IMR-90 (cell line): ENCODE measurements around the gene SLC9A1.

ENCODE experiments used
- BHLHE40 ChIP-seq: fragments of 150-350 bp; IDR thresholded peaks from 2 replicates; pipeline ENCODE4 v1.6.1; 2016; ENCODE audit warnings: mild to moderate bottlenecking, low read depth, low read length
- CEBPB ChIP-seq: IDR thresholded peaks from 2 replicates; pipeline ENCODE4 v1.6.1; 2012; ENCODE audit warnings: low read depth, low read length, improper control_type of control experiment
- CHD1 ChIP-seq: IDR thresholded peaks from 2 replicates; pipeline ENCODE4 v1.6.1; 2012; ENCODE audit warnings: low read depth, low read length, improper control_type of control experiment
- CTCF ChIP-seq: conservative IDR thresholded peaks from 2 replicates; pipeline ENCODE4 v1.5.1; 2012; ENCODE audit warnings: mild to moderate bottlenecking, low read depth, low read length, improper control_type of control experiment
- ELK1 ChIP-seq: fragments of 150-350 bp; IDR thresholded peaks from 2 replicates; pipeline ENCODE4 v1.6.1; 2016; ENCODE audit warnings: low read depth, mild to moderate bottlenecking, low read length, moderate library complexity, borderline replicate concordance
- MAFK ChIP-seq: IDR thresholded peaks from 2 replicates; pipeline ENCODE4 v1.6.1; 2012; ENCODE audit warnings: low read depth, low read length, improper control_type of control experiment
- MAZ ChIP-seq: IDR thresholded peaks from 2 replicates; pipeline ENCODE4 v1.6.1; 2012; ENCODE audit warnings: low read depth, mild to moderate bottlenecking, low read length, improper control_type of control experiment, moderate library complexity, borderline replicate concordance
- MXI1 ChIP-seq: IDR thresholded peaks from 2 replicates; pipeline ENCODE4 v1.6.1; 2012; ENCODE audit warnings: low read depth, mild to moderate bottlenecking, low read length, moderate library complexity, borderline replicate concordance
- POLR2A ChIP-seq: IDR thresholded peaks from 2 replicates; pipeline ENCODE4 v1.6.1; 2012; ENCODE audit warnings: mild to moderate bottlenecking, low read depth, low read length
- RAD21 ChIP-seq: IDR thresholded peaks from 2 replicates; pipeline ENCODE4 v1.6.1; 2012; ENCODE audit warnings: low read length, improper control_type of control experiment
- RCOR1 ChIP-seq: IDR thresholded peaks from 2 replicates; pipeline ENCODE4 v1.6.1; 2012; ENCODE audit warnings: mild to moderate bottlenecking, low read length, improper control_type of control experiment; ENCODE audit not compliant: insufficient replicate concordance
- RFX5 ChIP-seq: IDR thresholded peaks from 2 replicates; pipeline ENCODE4 v1.8.0; 2012; ENCODE audit warnings: low read depth, mild to moderate bottlenecking, low read length, moderate library complexity
- TF ChIP-seq, protein P1 (sequence below): fragments of 150-350 bp; IDR thresholded peaks from 2 replicates; pipeline ENCODE4 v1.6.1; 2017; ENCODE audit warnings: mild to moderate bottlenecking, antibody characterized with exemption, low read length, low read depth

DNA sequence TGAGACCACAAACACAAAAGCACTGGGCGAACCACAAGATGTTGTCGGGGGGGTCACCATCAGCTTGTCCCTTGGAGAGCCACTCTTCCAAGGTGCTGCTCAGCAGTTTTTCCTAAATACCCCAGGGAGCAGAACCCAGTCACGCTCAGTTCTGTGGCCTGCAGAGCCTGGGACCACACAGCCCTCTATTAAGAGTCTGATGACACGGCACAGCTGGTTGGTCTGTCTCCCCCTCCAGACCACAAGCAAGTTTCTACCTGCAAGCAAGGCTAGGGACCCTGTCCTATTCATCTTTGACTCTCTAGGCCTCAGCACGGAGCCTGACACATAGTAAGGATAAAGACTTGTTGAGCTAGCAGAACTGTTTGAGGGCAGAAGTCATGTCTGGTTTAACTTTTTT is 28.5 kb downstream of the SLC9A1 start:
- TF ChIP-seq, protein P1, sequence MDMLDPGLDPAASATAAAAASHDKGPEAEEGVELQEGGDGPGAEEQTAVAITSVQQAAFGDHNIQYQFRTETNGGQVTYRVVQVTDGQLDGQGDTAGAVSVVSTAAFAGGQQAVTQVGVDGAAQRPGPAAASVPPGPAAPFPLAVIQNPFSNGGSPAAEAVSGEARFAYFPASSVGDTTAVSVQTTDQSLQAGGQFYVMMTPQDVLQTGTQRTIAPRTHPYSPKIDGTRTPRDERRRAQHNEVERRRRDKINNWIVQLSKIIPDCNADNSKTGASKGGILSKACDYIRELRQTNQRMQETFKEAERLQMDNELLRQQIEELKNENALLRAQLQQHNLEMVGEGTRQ = no peak
- no peak for TF ChIP-seq CTCF
- TF ChIP-seq RAD21 = no peak
- TF ChIP-seq POLR2A = no peak
- no peak for TF ChIP-seq RFX5
- TF ChIP-seq MXI1 = no peak
- TF ChIP-seq MAFK = no peak
- TF ChIP-seq CEBPB = no peak
- TF ChIP-seq BHLHE40 = no peak
- TF ChIP-seq RCOR1 = no peak
- TF ChIP-seq MAZ = no peak
- no peak for TF ChIP-seq CHD1
- TF ChIP-seq ELK1 = no peak
